NCI-H146 (cell line): ENCODE results near the gene ACSS2.

Experiments
- DNase-seq: peaks from one replicate; lab custom pipeline; 2025; lab: John Stamatoyannopoulos, UW

ACSS2 gene, protein sequence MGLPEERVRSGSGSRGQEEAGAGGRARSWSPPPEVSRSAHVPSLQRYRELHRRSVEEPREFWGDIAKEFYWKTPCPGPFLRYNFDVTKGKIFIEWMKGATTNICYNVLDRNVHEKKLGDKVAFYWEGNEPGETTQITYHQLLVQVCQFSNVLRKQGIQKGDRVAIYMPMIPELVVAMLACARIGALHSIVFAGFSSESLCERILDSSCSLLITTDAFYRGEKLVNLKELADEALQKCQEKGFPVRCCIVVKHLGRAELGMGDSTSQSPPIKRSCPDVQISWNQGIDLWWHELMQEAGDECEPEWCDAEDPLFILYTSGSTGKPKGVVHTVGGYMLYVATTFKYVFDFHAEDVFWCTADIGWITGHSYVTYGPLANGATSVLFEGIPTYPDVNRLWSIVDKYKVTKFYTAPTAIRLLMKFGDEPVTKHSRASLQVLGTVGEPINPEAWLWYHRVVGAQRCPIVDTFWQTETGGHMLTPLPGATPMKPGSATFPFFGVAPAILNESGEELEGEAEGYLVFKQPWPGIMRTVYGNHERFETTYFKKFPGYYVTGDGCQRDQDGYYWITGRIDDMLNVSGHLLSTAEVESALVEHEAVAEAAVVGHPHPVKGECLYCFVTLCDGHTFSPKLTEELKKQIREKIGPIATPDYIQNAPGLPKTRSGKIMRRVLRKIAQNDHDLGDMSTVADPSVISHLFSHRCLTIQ

DNA sequence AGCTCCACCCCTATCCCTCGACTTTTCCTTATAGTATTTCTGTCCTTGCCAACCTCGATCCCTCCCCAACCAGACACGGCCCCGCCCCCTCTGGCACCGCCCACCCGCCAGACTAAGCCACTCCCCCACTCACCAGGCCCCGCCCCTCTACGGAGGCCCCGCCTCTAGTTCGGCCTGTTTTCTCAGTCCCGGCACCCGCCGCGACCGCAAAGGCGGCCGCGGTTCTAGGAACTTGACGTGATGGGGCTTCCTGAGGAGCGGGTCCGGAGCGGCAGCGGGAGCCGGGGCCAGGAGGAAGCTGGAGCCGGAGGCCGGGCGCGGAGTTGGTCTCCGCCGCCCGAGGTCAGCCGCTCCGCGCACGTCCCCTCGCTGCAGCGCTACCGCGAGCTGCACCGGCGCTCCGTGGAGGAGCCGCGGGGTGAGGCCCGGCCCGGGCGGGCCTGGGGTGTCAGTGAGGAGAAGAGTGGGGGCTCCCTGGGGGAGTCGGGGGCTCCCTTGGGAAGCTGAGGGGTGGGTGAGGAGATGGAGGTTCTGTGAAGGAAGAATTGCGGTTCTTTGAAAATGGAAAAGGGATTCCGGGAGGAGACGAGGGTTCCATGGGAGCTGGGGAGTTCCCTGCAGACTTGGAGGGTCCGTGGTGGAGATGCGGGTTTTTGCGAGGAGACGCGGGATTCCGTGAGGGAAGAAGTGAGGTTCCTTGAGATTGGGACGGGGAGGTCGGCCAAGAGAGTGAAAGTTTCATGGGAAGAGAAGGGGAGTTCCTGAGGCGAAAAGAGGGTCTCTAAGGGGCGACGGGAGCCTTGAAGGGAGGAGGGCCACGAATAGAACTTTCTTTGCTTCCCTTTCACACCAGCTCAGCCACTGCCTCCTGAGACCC is at the start of gene ACSS2:
TSS of gene ACSS2 (plus strand) at position 207 of the 877 bp plus-strand sequence. CDS start at position 241, 34 bp downstream.
- DNase-seq: peak; percentile 36

DNA sequence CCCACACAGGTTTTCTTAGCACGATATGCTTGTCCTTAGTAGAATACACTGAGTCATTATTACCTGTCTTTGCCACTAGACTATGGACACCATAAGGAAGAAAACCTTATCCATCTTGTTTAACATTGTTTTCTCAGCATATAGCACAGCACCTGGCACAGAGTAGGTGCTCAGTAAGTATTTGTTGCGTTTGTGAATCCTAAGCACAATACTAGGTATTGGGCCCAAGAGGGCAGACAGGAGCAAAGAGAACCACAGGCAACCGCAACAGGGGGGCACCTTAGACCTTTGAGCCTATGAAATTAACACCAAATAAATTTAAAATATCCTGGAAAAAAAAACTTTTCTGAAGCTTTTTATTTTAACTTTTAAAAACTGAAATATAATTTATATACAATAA is 47.2 kb upstream of the ACSS2 start:
- DNase-seq: no peak

DNA sequence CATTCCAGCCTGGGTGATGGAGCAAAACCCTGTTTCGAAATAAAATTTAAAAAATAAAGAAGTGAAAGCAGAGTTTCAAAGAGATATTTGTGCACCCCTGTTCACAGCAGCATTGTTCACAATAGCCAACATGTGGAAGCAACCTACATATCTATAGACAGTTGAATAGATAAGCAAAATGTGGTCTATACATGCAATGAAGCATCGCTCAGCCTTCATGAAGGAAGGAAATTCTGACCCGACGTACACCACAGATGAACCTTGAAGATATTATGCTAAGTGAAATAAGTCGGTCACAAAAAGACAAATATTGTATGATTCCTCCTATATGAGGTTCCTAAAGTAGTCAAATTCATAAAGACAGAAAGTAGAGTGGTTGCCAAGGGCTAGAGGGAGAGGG is 44.5 kb upstream of the ACSS2 start:
- DNase-seq: no peak

DNA sequence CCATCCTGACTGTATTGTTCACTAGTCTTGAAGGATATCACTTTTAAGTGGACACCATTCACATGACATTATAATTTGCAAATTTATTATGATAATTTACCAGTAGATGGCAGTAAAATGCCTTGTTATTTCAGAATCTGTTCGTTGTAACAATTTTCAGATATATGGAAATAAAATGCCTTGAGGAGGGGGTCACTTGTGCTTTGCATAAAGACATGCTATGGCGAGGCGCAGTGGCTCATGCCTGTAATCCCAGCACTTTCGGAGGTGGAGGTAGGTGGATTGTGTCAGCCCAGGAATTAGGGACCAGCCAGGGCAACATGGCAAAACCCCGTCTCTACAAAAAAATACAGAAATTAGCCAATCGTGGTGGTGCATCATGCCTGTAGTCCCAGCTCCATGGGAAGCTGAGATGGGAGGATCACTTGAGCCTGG is 41.9 kb upstream of the ACSS2 start:
- peak; percentile 61 for DNase-seq

DNA sequence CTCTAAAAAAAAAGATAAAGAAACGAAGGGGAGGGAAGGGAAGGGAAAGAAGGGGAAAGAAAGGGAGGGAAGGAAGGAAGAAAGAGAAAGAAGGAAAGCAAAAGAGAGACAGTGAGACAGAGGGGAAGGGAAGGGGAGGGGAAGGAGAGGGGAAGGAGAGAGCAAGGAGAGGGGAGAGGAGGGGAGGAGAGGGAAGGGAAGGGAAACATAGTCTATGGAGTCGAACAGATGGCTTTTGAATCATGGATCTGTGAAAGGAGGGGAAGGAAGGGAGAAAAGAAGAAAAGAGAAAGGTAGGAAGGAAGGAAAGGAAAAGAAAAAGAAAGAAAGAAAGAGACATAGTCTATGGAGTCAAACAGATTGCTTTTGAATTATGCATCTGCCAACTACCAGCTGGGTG is 34.3 kb upstream of the ACSS2 start:
- DNase-seq: no peak

DNA sequence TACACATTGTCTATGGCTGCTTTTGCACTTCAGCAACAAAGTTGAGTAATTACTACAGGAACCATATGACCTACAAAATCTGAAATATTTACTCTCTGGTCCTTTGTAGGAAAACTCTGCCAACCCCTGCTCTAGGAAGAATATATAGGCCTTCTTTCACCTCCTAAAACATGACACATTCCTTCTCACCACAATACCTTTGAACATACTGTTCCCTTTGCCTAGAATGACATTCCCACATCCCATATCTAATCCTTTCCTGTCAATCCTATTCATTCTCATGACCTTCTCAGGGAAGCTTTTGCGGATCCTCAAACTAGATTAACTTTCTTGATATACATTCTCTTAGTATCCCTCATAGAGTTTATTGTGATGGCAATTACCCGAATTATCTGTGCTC is 33.0 kb upstream of the ACSS2 start:
- no peak for DNase-seq

DNA sequence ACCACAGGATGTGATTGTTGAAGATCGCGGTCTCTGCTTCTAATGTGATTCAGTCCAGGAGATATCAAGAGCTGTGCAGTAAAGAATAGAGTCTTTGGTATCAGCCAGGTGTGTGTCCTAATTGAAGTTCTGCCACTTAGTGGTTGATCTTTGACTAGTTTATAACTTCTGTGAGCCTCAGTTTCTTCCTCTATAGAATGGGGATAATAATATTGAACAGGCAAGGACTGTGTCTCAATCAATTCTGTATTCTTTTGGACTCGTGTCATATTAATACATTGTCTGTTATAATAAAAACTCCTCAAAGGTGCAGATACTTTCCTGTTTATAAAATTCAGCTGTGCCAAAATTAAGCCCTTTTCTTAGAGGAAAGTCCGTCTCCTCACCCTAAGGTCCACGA is 27.8 kb upstream of the ACSS2 start:
- DNase-seq: no peak

DNA sequence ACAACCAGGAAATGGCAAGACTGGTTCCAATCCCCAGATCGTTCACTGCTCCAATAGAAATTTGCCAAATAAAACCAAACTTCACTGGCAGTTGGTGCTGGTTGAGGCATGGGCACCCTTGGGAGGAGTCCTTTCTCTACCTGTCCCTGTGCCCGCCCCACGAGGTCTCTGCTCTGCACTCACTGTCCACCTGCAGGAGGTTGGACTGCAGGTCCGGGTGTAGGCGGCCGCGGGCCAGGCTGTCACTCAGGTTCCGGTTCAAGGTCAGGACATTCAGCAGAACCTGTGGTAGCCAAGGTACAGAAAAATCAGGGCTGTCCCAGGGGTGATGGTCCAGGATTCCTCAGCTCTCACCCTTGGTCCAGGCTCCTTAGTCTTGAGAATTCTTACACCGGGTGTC is 26.6 kb upstream of the ACSS2 start:
- no peak for DNase-seq

DNA sequence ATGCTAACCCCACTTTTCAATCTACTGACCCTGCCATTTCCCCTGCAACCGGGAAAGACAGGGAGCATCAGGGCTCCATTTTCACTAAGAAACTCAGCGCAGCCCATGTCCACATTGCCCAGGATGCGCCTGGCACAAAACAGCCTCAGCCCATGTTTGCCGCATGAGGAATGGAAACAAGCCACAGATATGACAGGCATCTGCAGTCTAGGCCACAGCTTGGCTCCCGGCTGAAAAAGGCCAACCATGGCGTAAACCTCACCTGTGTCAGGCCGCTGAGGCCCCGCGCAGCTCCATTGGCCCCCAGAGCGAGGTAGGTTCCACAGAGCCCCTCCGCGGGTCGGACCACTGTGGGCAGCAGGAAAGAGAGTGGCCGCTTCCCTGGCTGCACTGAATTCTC is 25.4 kb upstream of the ACSS2 start:
- DNase-seq: no peak

DNA sequence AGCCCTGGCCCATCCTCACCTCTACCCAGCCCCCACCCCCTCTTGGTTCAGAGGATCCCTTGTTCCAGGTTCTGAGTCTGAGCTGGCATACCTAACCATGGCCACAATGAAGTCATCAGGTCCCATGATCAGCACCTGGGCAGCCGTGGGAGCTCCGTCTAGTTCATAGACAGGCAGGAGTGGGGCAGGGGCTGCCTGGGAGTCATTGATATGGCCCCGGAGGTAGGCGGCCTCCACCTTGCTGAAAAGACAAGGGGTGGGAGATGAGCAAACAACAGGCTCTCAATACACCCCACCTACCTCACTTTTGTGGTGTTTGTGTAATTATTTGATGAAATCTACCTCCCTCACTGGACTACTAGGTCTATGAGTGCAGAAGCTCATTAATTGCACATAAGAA is 24.1 kb upstream of the ACSS2 start:
- DNase-seq: no peak

DNA sequence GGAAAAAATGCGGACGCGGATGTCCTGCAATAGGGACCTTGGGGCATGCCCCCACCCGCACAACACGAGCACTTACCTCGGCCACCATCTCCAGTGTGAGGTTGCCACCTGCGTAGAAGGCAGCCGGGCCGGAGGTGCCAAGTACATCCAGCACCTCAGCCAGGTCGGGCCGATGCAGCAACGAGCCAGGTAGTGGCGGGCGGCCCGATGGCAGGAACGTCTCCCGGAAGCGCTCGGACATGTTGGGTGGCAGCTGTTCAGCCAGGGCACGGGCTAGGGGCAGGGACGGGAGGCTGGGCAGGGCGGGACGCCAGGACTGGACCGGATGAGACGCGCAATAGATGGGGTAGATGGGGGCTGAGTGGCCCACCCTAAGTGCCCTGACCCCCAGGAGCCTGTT is 17.0 kb upstream of the ACSS2 start:
- DNase-seq: no peak

DNA sequence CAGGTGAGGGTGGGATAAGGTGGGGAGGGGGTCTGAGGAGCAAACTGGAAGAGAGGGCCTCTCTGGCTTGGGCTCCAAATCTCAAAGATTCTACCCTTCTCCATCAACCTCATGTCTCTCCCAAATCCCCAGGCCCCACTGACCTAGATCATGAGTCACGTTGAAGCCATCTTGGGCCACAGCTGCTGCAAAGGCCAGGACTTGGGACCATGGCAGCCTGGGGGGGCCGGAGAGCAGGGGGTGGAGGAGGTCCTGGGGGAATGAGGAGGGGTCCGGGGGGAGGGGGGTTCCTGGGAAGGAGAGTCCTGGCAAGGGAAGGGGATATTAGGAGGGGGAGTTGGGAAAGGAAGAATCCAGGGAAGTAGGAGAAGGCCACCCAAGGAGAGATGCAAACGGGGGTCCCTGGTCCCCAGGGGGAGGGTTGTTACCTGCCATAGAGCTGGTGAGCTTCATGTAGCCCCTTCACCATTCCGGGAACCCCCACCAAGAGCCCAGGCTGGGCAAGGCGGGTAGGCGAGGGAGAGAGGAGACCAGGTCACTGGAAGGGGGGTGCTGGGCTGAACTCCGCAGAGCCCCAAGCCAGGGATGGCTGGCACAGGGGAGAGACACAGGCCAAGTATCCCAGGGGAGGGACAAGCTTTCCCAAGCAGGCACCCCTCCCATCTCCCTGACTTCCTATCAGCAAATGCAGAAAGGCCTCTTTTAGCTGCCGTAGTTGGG is 16.4 kb upstream of the ACSS2 start:
- DNase-seq: no peak

DNA sequence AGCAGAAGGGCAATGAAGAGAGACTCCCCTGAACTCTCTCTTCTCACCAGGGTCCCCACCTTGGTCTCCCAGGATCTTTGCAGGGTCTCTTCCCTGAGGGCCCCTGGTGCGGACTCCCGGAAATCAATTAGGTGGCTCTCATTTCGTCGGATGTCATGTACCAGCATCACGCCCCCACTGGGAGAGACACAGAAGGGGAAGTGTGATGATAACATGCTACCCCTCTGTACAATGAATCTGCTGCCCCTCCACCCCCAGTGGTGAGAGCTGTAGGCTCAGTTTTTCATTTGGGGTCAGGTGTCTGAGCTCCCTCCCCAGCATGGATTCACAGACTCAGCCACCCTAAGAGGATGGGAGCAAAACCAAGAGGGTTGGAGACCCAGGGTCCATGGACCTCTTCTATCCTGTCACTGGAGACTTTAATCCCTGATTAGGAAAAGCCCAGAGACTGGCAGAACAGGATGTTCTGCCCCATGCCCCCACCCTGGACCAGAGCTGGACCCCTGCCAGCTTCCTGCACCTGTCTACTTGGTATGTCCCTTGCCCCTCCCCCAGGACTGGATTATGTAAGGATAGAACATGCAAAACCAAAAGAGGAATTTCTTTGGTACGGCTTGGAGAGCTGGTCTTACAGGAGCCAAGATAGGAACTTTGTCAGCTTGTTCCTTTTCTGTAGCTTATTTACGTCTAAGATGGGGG is 14.9 kb upstream of the ACSS2 start:
- peak; percentile 29 for DNase-seq

DNA sequence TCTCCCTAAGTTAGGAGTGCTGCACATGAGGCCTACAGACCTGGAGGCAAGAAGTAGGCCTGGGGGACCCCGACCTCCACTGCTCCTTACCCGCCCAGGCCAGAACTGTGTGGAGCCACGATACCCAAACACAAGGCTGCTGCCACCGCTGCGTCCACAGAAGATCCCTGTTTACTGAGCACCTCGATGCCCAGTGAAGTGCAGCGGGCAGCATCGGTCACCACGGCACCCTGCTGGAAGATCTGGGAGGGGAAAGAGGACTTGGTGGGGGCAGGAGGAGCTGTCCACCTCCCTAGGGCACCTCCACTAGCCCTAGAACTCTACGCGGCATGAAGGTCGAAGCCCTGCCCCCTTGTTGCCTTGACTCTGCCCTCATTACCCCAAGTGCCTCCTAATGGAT is 13.7 kb upstream of the ACSS2 start:
- no peak for DNase-seq

DNA sequence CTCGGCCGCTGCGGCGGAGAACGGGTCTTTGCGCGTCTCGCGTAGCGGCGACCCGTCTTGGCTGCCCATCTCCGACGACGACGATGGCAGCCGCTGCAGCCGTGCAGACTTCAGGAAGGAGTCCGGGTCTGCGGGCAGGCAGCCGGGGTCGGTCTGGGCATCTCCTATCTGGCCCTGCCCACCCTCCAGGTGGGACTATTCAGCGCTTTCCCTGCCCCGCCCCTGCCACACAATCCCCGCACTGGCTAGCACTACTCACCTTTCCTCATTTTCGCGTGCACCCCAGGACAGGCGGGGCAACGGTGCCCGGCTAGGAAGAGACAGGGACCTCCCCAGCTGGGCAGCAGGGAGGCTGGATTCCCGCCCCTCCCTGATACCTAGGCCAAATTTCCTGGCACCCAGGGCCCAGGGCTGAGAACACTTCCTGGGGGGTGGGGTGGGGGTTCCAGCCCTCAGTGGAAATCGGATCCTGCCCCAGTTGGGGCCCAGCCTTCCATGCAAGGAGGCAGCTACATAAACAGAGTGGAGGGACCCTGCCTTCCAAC is 12.9 kb upstream of the ACSS2 start:
- no peak for DNase-seq

DNA sequence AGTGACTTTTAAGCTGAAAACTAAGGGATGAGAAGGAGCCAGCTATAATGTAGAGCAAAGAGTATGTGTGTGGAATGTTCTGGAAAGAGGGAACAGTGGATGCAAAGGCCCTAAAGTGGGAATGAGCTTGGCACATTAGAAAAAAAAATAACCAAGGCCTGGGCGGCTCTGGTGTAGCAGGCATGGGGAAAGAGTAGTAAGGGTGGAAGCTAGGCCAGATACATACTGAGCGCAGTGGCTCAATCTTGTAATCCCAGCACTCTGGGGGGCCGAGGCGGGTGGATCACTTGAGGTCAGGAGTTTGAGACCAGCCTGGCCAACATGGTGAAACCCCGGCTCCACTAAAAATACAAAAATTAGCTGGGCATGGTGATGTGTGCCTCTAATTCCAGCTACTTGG is 12.2 kb upstream of the ACSS2 start:
- no peak for DNase-seq

DNA sequence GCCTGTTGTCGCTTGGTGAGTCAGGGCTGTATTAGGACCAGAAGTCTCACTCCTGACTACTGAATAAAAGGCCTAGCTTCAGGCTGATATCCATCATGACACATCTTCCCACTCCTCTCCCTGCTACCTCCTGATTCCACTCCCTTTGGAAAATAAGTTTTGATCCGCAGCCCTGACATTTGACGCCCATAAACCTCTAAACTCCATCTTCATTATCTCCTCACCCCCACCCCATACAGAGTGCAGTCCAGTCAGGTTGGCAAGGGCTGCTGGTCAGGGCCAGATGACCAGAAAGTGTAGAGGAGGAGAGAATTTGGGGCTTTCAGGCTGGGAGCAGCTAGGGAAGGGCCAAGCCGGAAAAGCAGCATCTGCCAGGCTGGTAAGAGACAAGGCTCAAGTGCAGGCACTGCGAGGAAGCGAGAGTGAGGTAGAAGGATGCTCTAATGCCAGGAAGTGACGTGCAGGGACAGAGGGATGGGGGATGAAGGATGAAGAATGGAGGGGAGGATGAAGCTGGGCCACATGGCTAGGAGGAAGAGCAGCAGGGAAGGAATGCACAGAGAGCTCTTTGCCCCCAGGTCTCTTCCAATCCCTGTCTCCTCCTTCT is 5.0 kb upstream of the ACSS2 start:
- DNase-seq: no peak

DNA sequence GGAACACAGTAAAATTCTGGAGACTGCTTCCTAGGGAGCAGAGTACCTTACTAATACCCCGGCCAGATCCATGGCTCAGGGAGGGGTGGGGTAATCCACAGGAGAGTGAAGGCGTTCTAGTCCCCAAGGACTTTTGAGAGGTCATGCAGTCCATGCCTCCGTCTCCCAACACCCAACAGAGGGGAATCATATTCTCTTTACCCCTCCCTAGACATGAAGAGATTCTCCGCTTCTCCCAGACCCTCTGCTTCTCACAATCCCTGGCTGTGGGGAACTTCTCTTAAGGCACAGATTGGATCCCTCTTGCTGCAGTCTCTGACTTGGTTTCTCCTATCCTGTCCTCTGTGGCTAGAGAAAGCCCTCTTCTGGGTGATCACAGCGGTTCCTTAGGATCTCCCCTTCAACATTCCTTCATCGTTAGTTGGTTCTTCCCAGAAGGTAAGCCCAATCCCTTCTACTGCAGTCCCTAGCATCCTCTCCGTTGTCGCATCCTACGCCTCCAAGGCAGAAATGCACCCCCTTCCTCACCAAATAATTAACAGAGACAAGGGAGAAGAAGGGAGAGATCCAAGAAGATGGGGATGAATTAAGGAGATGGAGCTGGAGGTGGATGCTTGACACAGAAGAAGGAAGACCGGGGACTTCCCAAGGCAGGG is 4.3 kb upstream of the ACSS2 start:
- DNase-seq: no peak

DNA sequence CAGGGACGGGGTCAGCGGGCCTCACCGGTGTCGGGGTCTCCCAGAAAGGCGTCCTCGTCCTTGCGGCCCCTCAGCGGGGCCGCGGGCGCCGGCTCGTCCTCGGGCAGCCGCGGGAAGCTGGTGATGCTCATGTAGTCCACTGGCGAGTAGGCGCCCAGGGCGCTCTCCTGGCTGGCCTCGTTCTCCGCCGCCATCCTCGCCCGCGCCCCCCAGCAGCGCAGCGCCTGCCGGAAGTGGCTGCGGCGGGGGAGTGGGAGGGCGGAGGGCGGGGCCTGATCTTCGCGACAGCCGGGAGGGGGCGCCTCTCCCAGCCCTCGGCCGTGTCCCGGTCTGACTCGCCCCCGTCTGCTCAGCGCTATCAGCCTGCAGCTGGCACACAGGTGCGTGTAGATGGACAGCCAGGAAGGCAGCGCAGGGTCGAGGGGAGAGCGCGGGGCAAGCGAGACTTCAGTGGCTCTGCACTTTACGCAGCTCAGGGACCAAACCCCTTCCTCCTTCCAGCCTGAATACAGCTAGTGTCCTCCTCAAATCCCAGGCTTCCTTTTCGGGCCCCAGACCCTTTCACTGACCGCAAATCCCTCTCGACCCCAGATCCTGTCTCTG is 3.7 kb upstream of the ACSS2 start, which contains the start of gene GGT7:
TSS of gene GGT7 (minus strand) at position 235 of the 603 bp plus-strand sequence. CDS start at position 194, 41 bp downstream.
- DNase-seq: peak; percentile 94
